GOT3 (cell line): Measurements from ENCODE around the gene C10orf143.
"Not testable (repeated sequence)": the region's sequence is repeated elsewhere in the genome, so short reads cannot be mapped to it uniquely, and the experiment has no call there.

Source experiments
- DNase-seq: peaks from one replicate; lab custom pipeline; 2025; ENCODE audit warnings: mixed read lengths; lab: John Stamatoyannopoulos, UW

C10orf143 gene

GRCh38 chr10:130028465-130028819 is 82.2 kb downstream of the C10orf143 start:
- DNase-seq, result no peak

GRCh38 chr10:130027716-130028464 is 82.7 kb downstream of the C10orf143 start:
- peak; percentile 16 for DNase-seq

GRCh38 chr10:130026670-130027456 is 83.8 kb downstream of the C10orf143 start:
- DNase-seq, result no peak

GRCh38 chr10:130025811-130026485 is 84.7 kb downstream of the C10orf143 start:
- DNase-seq, result no peak

DNA sequence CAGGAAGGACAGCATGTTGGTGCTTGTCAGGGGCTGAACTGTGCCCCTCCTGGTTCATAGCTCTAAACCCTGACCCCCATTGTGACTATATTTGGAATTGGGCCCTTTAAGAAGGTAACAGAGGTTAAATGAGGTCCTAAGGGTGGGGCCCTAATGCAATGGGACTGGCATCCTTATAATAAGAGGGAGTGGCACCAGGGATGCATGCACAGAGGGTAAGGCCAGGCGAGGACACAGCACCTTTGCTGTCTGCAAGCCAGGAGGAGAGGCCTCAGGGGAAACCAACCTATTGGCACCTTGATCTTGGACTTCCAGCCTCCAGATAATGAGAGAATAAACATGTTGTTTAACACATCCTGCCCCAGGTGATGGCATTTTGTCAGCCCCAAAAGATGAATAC is 85.3 kb downstream of the C10orf143 start:
- DNase-seq, result no peak

- DNase-seq, result no peak
Observed at GRCh38 chr10:130024779-130025325, 85.8 kb downstream of the C10orf143 start.

- not testable (repeated sequence) for DNase-seq
Observed at GRCh38 chr10:130024326-130024725, 86.3 kb downstream of the C10orf143 start.

DNA sequence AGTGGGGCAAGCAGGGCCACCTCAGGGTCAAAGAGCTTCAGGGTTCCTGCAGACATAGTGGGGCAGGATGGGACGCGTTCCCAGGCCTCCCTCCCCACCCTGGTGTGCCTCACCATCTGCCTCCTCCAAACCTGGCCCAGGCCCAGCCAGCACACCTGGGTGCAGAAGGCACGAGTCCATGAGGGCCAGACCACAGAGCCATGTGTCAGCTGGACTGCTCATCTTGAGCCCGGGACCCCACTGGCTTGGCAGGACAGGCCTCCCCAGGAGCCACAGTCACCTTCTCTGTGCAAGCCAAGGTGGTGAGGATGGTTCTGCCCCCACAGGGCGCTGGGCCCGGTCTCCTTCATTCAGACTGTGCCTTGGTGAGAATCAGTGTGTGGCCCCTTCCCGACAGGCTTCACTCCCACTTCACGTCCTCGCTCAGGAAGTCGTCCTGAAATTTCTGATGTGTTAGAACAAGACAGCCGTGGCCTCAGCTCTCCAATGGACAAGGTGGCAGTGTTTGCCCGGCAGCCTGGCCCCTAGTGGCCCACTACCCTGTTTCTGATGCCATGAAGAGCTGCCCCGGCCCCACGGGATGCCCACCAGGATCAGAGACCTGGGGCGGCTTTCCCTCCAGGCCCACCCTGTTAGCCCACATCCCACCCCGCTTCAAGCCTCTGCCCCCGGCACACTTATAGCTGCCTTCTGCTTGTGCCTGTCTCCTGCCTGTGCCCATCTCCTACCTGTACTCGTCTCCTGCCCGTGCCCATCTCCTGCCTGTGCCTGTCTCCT is 87.0 kb downstream of the C10orf143 start:
- DNase-seq, result no peak

GRCh38 chr10:130022511-130023299 is 87.9 kb downstream of the C10orf143 start:
- peak; percentile 30 for DNase-seq

GRCh38 chr10:130022086-130022485 is 88.5 kb downstream of the C10orf143 start:
- no peak for DNase-seq

- peak; percentile 73 for DNase-seq
Observed at GRCh38 chr10:130021383-130021950, 89.2 kb downstream of the C10orf143 start.

DNA sequence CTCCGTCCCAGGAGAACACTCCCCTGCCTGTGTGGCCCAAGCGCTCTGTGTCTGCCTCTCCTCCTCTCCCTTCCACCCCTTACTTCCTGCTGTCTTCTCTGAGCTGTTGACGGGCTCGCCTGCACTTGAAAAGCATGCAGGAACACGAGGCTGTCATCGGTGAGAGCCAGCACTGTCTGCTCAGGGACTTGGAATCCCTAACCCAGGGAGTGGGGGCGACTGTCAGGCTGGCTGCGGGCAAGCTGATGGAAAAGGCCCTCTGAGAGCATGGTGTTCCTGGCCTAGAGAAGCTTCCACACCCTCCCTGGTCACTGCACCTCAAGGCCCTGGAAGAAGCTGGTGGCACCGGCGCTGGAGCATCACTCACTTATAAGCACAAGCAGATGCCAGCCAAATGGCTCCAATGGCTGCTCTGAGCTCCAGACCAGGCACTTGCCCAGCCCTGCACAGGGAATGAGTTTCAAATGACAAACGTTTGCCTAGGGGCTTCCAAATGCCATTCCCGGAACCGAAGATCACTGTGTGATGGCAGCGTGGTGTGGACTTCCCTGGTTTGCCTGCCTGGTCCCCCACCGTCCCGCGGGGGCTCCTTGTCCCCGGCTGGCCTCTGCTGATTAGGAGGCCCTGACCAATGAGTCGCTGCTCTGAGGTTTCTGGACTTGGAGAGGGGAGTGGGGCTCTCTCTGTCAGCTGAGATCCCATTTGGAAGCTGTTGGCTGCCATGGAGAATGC is 89.8 kb downstream of the C10orf143 start:
- no peak for DNase-seq

GRCh38 chr10:130018730-130019185 is 91.9 kb downstream of the C10orf143 start:
- no peak for DNase-seq

GRCh38 chr10:130018265-130018664 is 92.4 kb downstream of the C10orf143 start:
- DNase-seq, result no peak

DNA sequence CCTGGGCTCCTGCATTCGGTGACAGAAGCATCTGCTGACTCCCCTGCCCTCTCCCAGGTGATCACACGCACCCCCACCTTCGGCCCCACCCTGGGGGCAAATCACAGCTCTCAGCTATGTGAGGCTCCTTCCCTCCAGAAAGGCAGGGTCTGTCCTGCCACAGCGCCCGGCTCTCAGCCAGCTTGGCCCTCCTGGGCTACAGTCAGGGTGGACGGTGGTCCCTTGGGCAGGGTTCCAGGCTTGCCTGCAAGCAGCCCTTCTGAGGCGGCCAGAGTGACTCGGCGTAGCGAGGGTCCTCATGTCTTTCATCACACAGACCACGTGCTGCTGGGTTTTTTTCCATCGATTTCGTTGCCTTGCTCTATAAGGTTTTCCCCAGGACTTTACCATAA is 93.0 kb downstream of the C10orf143 start:
- DNase-seq, result no peak

DNA sequence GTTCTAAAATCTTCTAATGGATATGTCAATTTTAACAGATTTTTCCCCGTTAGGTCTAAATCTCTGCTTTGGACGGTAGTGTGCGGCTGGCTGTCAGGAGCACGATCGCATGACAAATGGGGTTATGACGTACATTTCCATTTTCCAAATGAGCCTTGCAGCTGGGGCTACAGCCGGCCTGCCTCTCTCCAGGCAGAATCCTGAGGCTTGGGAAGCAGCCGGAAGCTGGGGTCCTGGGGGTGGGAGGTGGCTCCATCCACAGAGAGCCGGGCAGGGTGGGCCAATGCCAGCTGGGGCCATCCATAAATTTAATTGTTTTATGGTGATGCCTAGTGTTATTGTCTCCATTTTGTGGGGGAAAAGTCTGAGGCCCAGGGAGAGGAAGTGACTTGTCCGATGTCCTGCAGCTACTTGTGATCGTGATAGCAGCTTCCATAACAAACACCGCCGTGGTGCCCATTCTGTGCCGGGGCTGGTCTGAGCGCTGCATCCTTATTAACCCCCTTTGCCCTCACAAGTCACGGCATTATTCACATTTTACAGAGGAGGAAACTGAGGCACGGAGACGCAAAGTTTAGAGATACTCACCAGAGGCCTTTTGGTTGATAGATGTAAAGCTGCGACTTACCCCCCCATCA is 93.5 kb downstream of the C10orf143 start:
- DNase-seq, result no peak

- DNase-seq, result no peak
Observed at GRCh38 chr10:130016095-130016494, 94.5 kb downstream of the C10orf143 start.

DNA sequence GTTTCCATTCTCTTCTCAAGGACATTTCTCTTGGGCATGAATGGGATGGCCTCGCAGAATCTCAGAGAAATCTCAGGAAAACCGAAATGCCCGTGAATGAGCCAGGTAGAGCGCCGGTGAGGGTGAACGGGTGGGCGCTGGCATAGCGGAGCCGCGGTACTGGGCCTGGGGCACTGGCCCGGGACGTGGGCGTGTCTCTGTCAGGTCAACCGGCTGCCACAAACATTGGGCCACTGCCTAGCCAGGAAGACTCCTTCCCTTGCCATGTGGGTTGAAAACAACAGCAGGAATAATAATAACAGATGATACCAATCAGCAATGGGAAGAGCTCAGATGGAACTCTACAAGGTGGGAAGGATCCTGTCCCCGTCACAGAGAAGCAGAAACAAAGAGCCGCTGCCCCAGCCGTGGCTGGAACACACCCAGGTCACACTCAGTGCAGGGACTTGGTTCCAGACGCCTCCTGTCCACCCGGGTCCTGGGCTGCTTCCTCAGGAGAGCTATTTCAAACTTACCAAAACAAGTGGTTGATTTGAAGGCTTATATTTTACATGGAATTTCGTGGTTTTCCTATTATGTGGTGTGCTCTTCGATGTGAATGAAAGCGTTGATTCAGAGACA is 95.4 kb downstream of the C10orf143 start:
- no peak for DNase-seq
